PC-9 (cell line): ENCODE measurements around the gene PGGHG. TPM values are rescaled to one million over a fixed set of nuclear protein-coding genes. Genes with fewer than 3 reads are reported as not detected.

Experiments
- BruUV-seq: library from RNA; stranded (reverse); fragments of 400-500 nt; replicated peaks from 2 replicates; lab custom pipeline; 2021; lab: Mats Ljungman, UMichigan
- CTCF ChIA-PET: fragments of 300-600 bp; sonication (Branson Sonifier 250); formaldehyde crosslinking; loops from one replicate; lab custom pipeline; 2022; ENCODE audit warnings: antibody characterized with exemption; lab: Charles Lee
- POLR2A ChIA-PET: fragments of 300-600 bp; sonication (Branson Sonifier 250); formaldehyde crosslinking; loops from one replicate; lab custom pipeline; 2022; ENCODE audit warnings: antibody characterized with exemption; ENCODE audit not compliant: unreplicated experiment; lab: Charles Lee
- DNase-seq, 2 experiments: peaks; one replicate each; pipeline versions ENCODE4 v3.0.0 to v3.0.0-alpha.2; 2015 to 2022; ENCODE audit warnings: mixed read lengths in 1 of 2
- H2AFZ ChIP-seq: fragments of 200-600 bp; sonication (generic); 2 replicates; pipeline ENCODE4 v1.8.1; 2017; ENCODE audit warnings: antibody characterized with exemption
- H3F3A ChIP-seq: fragments of 200-600 bp; sonication (generic); 2 replicates; pipeline ENCODE4 v1.8.1; 2017; ENCODE audit warnings: antibody characterized with exemption, mild to moderate bottlenecking, low read depth; ENCODE audit not compliant: insufficient read depth
- H3K27ac ChIP-seq: fragments of 200-600 bp; sonication (generic); 2 replicates; pipeline ENCODE4 v1.6.1; 2016; ENCODE audit warnings: mixed run types
- H3K27me3 ChIP-seq: fragments of 200-600 bp; sonication (generic); 2 replicates; pipeline ENCODE4 v1.6.1; 2016; ENCODE audit warnings: low read depth, mixed run types; ENCODE audit not compliant: insufficient read depth
- H3K36me3 ChIP-seq: fragments of 200-600 bp; sonication (generic); 2 replicates; pipeline ENCODE4 v1.6.1; 2016; ENCODE audit warnings: low read depth, mixed run types
- H3K4me1 ChIP-seq: fragments of 200-600 bp; sonication (generic); replicated peaks from 2 replicates; pipeline ENCODE4 v1.6.1; 2016; ENCODE audit warnings: mixed run types; ENCODE audit not compliant: insufficient read depth
- H3K4me2 ChIP-seq: fragments of 200-600 bp; sonication (generic); 2 replicates; pipeline ENCODE4 v1.6.1; 2017; ENCODE audit warnings: mixed run types
- H3K4me3 ChIP-seq: fragments of 200-600 bp; sonication (generic); 2 replicates; pipeline ENCODE4 v1.6.1; 2016; ENCODE audit warnings: mixed run types
- H3K79me2 ChIP-seq: fragments of 200-600 bp; sonication (generic); 2 replicates; pipeline ENCODE4 v1.6.1; 2017; ENCODE audit warnings: low read depth, mixed run types
- H3K9me2 ChIP-seq: fragments of 200-600 bp; sonication (generic); 2 replicates; pipeline ENCODE4 v1.8.1; 2017; ENCODE audit warnings: mild to moderate bottlenecking; ENCODE audit not compliant: insufficient read depth
- H3K9me3 ChIP-seq: fragments of 200-600 bp; sonication (generic); 2 replicates; pipeline ENCODE4 v1.8.1; 2016; ENCODE audit warnings: low read depth; ENCODE audit not compliant: insufficient read depth
- H4K20me1 ChIP-seq: fragments of 200-600 bp; sonication (generic); 2 replicates; pipeline ENCODE4 v1.8.1; 2017; ENCODE audit not compliant: insufficient read depth
- EZH2 ChIP-seq: fragments of 200-600 bp; sonication (generic); IDR thresholded peaks from 2 replicates; pipeline ENCODE4 v1.8.0; 2017; ENCODE audit warnings: antibody characterized with exemption, low read depth
- intact Hi-C: fragments of 100-400 bp; cut with micrococcal nuclease; formaldehyde crosslinking; loops from one replicate; pipeline ENCODE4 v1.10.0; 2022; ENCODE audit not compliant: unreplicated experiment
- total RNA-seq: library from RNA; stranded (reverse); gene quantifications from 2 replicates; pipeline ENCODE4 v1.2.3, GENCODE V29; 2021
- TF ChIP-seq, protein P1 (sequence below): fragments of 200-600 bp; sonication (generic); conservative IDR thresholded peaks from 2 replicates; pipeline ENCODE4 v1.6.1; 2017; ENCODE audit warnings: mixed run types, antibody characterized with exemption, mild to moderate bottlenecking, moderate library complexity

The PGGHG gene
- total RNA-seq, 1 experiment from 2014 or later = 68.6 TPM

DNA sequence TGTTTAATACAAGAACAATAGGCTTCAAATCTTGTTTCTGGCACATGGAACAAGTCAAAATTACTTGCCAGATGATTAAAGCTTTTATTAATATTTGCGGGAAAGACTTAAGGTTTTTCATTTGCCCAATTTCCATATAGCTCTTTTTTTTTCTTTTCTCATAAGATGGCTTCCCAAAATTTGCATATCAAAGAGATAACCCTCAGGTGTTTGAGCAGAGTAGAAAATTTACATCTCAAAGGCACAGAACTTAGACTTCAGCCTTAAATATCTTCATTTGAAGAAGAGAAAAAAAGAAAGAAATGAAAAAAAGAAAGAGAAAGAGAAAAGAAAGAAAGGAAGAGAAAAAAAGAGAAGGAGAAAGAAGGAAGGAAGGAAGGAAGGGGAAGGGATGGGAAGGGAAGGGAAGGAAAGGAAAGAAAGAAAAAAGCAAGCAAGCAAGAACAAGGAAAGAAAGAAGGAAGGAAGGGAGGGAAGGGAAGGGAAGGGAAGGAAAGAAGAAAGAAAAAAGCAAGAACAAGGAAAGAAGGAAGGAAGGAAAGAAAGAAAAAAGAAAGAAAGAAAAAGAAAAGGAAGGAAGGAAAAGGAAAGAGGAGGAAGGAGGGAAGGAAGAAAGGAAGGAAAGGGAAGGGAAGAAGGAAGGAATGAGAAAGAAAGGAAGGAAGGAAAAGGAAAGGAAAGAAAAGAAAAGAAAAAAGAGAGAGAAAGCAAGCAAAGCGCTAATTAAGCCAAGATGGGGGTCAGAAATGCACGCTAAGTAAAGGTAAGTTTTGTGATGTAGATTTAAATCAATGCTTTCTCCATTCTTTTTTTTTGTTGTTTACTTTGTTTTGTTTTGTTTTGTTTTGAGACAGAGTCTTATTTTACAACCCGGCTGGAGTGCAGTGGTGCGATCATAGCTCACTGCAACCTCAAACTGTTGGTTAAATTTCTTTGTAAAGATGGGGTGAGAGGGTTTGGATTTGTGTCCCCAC, 51.9 kb downstream of the PGGHG start:
- Histone ChIP-seq H3F3A (no peaks in the 10 kb centered on the region), H3K4me2 (no peak overlapping the region), H3K27ac (no peak overlapping the region), H4K20me1 (no peaks in the 10 kb centered on the region), H3K79me2 (no peaks in the 10 kb centered on the region), H2AFZ (no peak overlapping the region), H3K9me3 (no peaks in the 10 kb centered on the region), H3K4me1 (no peaks in the 10 kb centered on the region), H3K4me3 (no peak overlapping the region), H3K9me2 (no peaks in the 10 kb centered on the region), H3K36me3 (no peaks in the 10 kb centered on the region), H3K27me3 (no peaks in the 10 kb centered on the region; the same call in 1 of the 2 replicates)
- BruUV-seq = no TSS peak
- CTCF ChIA-PET = no interaction called here
- no peak for TF ChIP-seq EZH2
- TF ChIP-seq, protein P1, sequence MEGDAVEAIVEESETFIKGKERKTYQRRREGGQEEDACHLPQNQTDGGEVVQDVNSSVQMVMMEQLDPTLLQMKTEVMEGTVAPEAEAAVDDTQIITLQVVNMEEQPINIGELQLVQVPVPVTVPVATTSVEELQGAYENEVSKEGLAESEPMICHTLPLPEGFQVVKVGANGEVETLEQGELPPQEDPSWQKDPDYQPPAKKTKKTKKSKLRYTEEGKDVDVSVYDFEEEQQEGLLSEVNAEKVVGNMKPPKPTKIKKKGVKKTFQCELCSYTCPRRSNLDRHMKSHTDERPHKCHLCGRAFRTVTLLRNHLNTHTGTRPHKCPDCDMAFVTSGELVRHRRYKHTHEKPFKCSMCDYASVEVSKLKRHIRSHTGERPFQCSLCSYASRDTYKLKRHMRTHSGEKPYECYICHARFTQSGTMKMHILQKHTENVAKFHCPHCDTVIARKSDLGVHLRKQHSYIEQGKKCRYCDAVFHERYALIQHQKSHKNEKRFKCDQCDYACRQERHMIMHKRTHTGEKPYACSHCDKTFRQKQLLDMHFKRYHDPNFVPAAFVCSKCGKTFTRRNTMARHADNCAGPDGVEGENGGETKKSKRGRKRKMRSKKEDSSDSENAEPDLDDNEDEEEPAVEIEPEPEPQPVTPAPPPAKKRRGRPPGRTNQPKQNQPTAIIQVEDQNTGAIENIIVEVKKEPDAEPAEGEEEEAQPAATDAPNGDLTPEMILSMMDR = no peak
- intact Hi-C loops = no loop called here
- no peak for DNase-seq
- POLR2A ChIA-PET = interaction anchor here (0.5 kb wide), 1 partner anchor 71 kb away, joined by 3 read pairs; no protein-coding TSS in a partner anchor

DNA sequence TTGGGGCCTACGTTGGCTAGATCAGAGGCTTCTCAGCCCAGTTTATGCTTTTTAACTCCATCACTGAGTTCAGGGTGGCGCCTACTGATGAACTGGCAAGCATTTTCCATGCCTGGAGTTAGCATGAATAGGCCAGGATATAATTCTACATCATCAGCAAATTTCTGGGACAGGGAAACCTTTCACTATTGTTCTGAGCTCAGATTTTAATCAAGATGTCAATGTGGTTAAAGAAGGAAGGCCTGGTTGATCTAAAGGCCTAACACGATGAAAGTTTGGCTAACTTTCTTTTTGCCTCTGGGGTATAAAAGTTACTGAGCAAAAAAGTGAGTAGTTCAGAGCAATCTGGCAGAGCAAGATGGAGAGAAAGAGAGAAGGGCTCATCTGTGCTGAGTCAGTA, 53.4 kb downstream of the PGGHG start:
- Histone ChIP-seq H3K4me1 (no peaks in the 10 kb centered on the region), H2AFZ (no peak overlapping the region), H3K9me2 (no peaks in the 10 kb centered on the region), H3K79me2 (no peaks in the 10 kb centered on the region), H3K4me3 (no peak overlapping the region), H3K27me3 (no peaks in the 10 kb centered on the region; the same call in 1 of the 2 replicates), H4K20me1 (no peaks in the 10 kb centered on the region), H3K4me2 (no peak overlapping the region), H3K9me3 (no peaks in the 10 kb centered on the region), H3K27ac (no peak overlapping the region), H3K36me3 (no peaks in the 10 kb centered on the region), H3F3A (no peaks in the 10 kb centered on the region)
- BruUV-seq = no TSS peak
- TF ChIP-seq, protein P1 = no peak
- TF ChIP-seq EZH2 = no peak
- CTCF ChIA-PET = no interaction called here
- intact Hi-C loops = no loop called here
- no peak for DNase-seq
- POLR2A ChIA-PET = no interaction called here

DNA sequence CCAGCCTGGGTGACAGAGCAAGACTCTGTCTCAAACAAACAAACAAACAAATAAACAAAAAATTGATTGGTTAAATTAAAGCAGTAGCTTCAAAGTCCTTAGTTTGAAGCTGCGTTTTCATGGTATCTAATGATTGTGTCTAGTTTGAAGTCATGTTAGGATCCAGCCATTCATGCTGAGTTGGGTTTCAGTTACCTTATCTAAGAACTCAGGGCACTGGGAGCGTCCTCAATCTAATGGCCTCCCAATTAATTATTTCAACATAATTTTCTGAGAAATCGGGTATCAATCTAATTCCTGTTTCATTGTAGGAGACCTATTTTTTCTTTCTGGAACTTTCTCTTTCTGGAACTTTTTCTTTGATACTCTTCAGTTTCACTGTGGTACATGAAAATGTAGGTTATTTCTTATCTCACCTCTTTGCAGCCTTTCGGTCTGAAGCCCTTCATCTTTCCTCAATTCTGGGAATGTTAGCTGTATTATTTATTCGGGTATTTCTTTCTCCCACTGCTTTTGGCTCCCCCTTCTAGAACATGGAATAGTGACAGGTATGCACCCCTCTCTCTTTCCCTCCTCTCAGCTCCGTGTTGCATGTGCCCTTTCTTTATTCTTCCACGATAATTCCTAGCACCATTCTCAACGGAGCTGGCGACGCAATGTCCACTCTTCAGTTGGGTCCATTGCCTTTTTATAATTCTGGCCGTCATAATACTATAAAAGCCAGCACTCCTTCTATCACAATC, 56.1 kb downstream of the PGGHG start:
- POLR2A ChIA-PET = no interaction called here
- H3K79me2 ChIP-seq = no peaks in the 10 kb centered on the region
- BruUV-seq = no TSS peak
- no peaks in the 10 kb centered on the region for H3F3A ChIP-seq
- no peak overlapping the region for H2AFZ ChIP-seq
- intact Hi-C loops = no loop called here
- TF ChIP-seq, protein P1 = no peak
- no peak for TF ChIP-seq EZH2
- no peaks in the 10 kb centered on the region for H3K36me3 ChIP-seq
- CTCF ChIA-PET = interaction anchor here (0.6 to 0.7 kb wide), 2 partner anchors 10 to 11 kb away, joined by 3 read pairs; no protein-coding TSS in a partner anchor
- H3K9me2 ChIP-seq = no peaks in the 10 kb centered on the region
- no peaks in the 10 kb centered on the region for H4K20me1 ChIP-seq
- DNase-seq = no peak
- H3K27ac ChIP-seq = no peak overlapping the region
- H3K4me3 ChIP-seq = no peak overlapping the region
- H3K4me2 ChIP-seq = no peak overlapping the region
- no peaks in the 10 kb centered on the region for H3K4me1 ChIP-seq
- no peaks in the 10 kb centered on the region; the same call in 1 of the 2 replicates for H3K27me3 ChIP-seq
- H3K9me3 ChIP-seq = no peaks in the 10 kb centered on the region
